HG02623 (cell line): ENCODE measurements around the gene VMO1.

ENCODE experiments used
- ATAC-seq: cut with Tn5 transposase; IDR thresholded peaks from one replicate; pipeline ENCODE4 v1.9.1; 2021; ENCODE audit warnings: moderate library complexity; ENCODE audit not compliant: unreplicated experiment

The VMO1 gene

DNA sequence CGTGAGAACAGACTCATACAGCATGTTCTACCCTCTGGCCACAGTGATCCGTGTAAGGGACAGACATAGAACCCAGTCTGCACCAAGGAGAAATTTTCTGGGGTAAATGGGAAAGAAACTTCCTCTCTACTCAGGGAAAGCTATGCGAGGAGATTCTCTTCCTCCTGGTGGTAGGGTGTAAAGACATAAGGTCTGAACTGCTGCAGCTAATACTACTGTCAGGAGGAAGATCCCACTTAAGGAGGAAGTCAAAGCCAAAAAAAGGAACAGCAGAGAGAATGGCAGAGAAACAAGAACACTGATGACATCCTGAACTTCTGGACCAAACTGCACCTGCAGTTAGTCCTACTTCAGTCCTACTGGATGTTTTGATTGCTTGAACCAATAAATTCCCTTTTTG is 21.6 kb downstream of the VMO1 start:
- ATAC-seq = no peak

GRCh38 chr17:4759776-4760236 is 26.4 kb downstream of the VMO1 start:
- no peak for ATAC-seq

GRCh38 chr17:4753392-4753791 is 32.8 kb downstream of the VMO1 start:
- ATAC-seq = no peak

- no peak for ATAC-seq
These were observed 34.2 kb downstream of the VMO1 start for GRCh38 chr17:4751932-4752331.

DNA sequence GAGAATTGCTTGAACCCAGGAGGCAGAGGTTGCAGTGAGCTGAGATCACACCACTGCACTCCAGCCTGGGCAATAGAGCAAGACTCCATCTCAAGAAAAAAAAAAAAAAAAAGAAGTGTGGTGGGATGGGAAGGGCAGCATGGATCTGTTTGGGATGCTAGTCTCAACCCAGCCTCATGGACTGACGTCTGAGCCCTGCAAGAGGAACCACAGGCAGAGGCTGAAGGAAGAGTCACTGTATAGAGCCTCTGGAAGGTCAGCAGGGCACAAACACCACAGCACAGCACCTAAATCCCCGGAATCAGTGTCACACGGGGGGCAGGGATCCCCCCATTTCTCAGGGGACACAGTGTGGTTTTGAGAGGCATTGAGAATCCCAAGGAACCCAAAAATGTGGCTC is 35.6 kb downstream of the VMO1 start:
- ATAC-seq = no peak

- no peak for ATAC-seq
These were observed 37.5 kb downstream of the VMO1 start for GRCh38 chr17:4748686-4749085.

- no peak for ATAC-seq
These were observed 38.3 kb downstream of the VMO1 start for GRCh38 chr17:4747847-4748246.

DNA sequence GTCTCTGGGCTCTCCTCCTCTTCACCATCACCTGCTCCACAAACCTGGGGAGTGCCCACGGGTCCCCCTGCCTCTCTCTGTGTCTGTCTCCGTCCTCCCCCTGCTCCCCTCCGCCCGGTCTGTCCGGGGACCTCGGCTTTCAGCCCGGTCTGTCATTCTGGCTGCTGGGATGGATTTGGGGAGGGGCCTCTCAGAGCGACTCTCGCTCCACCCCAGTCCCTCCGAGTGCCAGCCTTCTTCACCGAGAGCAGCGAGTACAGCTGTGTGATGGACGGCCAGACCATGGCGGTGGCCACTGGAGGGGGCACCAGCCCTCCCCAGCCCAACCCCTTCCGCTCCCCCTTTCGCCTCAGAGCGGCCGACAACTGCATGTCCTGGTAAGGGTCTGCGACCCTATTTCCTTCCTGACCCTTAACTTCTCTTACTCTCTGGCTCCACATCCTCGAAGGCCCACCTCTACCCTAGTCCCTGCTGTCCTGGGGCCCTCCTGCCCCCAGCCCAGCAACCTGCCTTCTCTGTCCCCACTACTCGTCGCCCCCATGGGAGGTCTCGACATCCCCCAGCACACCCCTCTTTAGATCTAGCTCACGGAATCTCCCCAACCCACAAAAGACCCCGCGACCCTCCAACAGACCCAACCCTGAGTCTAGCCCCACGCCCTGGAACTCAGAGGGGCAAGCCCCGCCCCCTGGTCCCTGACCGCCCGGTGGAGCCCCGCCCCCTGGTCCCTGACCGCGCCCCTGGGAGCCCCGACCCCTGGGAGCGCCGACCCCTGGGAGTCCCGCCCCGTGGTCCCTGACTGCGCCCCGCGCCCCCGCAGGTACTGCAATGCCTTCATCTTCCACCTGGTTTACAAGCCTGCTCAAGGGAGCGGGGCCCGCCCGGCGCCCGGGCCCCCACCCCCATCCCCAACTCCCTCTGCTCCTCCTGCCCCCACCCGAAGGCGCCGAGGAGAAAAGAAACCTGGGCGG is 40.9 kb downstream of the VMO1 start:
- ATAC-seq = no peak

DNA sequence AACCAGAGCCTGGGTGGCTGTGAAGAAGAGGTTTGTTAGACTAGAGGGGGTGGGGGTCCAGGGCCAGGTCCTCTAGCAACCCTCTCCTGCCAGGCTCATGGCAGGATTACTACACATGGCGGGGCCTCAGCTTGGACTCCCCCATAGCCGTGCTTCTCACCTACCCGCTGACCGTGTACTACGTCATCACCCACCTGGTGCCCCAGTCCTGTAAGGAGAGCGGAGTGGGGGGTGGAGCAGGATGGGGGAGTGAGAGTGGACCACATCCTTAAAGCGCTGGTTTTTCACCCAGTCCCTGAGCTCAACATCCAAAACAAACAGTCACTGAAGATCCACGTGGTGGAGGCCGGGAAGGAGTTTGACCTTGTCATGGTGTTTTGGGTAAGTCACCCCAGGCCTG is 42.3 kb downstream of the VMO1 start:
- no peak for ATAC-seq

GRCh38 chr17:4743216-4743615 is 42.9 kb downstream of the VMO1 start:
- ATAC-seq = no peak

- no peak for ATAC-seq
These were observed 43.5 kb downstream of the VMO1 start for GRCh38 chr17:4742629-4743028.

- no peak for ATAC-seq
These were observed 44.0 kb downstream of the VMO1 start for GRCh38 chr17:4742133-4742532.

DNA sequence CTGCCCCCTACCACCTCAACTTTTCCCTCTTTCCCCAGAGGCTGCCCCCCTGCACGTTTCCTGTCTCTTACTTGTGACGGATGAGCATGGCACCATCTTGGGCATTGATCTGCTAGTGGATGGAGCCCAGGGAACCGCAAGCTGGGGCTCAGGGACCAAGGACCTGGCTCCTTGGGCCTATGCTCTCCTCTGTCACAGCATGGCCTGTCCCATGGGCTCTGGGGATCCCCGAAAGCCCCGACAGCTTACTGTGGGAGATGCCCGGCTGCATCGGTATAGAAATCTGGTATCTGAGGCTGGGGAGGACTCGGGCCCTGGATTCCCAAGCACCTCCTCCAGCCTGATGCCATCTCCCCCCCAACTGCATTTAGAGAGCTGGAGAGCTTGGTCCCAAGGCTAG is 44.6 kb downstream of the VMO1 start:
- no peak for ATAC-seq

GRCh38 chr17:4740584-4740983 is 45.6 kb downstream of the VMO1 start:
- ATAC-seq = no peak

DNA sequence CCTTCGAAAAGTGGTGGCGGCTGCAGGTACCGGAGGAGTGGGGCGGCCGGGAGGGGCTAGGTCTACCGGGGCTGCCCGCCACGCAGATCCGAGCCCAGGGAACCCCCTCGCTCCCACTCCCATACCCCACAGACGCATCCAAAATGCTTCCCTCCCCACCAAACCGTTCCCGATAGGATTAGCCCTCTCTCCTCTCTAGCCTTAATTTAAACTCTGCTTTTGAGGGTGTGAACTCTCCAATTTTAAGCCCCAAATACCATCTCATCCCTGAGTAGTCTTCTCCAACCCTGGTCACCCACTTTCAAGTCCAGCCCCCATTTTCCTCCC is 46.2 kb downstream of the VMO1 start:
- no peak for ATAC-seq

DNA sequence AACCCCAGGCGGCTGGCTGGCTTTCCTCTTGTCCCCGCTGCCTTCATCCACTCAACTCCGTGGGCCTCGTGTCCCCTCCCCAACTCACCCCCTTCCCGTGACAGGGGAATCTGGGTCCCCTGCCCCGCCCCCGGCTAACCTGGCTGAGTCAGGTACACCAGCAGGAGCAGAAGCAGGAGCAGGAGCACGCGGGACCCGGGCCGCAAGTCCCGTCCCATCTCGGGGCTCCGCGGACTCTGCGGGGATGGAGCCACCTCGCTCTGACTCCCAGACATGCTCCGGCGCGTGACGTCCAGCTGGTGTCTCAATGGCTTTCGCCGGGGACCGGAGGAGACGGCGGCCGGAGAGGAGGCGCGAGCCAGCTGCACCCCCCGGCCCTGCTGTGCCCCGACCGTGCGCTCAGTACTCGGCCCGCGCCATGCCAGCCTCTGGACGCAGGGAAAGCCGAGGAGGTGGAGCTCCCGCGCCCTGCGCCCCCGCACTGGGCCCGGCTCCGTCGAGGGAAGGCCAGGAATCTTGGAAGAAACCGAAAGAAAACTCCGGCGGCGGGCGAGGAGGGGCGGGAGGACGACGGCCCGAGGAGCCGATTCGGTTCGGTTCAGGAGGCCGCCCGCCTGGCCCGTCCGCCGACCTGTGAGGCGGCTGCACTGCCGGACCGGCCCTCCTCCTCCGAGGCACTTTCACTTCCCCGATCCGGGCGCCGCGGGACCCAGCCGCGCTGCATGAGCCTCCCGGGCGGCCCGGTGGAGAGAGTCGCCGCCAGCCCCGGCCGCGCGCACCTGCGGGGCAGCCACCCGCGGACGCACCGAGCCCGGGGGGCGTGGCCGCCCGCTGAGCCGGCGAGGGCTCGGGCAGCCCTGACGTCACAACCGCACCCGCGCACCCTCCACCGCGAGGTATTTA is 46.8 kb downstream of the VMO1 start, which contains the start of the genes CXCL16 and ZMYND15:
TSS of gene CXCL16 (minus strand) at position 807 of the 903 bp plus-strand sequence. CDS start at position 218, 589 bp downstream.
TSS of gene ZMYND15 (plus strand) at position 712 of the 903 bp plus-strand sequence. CDS start 716 bp downstream, outside the sequence.
- ATAC-seq = no peak

DNA sequence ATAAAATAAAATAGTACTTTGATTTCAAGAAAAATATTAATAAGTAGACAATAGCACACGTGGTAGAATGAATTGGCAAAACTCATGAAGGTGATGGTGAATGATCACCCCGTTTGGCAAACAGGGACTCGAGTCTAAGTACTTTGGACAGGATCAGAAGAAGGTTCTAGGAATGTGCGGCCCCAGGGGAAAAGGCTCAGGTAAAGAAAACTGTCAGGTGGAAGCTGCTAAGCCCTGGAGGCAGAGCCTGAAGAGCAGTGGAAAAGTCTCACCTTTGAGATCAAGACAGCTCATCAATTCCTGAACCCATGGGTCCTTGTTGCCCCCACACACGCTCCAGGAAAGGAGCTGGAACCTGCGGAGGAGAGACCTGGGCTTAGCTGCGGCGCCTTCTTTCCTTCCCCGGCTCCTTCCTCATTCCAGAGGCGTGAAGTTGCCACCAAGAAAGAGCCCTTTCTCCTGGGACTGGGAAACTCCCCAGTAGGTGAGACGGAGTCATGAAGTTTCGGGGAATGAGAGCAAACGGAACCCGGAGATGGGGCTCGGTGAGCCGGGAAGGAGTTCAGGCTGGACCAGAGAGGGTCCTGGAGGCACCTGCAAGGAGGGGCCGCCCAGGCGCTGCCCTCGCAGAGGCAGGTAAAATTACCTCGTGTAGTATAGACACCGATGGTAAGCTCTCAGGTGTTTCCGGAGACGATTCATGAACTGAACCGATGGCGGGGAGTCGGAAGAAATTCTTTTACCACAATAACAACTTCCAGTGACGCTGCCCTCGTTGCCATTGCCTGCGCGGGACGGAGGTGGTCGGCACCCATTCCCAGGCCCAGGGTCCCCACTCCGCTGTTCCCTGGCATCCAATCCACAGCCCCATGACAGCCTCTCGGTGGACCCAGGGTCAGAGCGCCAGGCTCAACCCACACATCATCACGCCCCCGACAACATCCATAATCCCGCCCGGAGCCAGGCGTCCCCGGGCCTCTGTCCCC is 47.7 kb downstream of the VMO1 start:
- no peak for ATAC-seq

- ATAC-seq = no peak
These were observed 50.1 kb downstream of the VMO1 start for GRCh38 chr17:4735876-4736651.
